Breast epithelium (tissue), 3 donors: ENCODE measurements around the gene UBA1.
"Not testable (repeated sequence)": the region's sequence is repeated elsewhere in the genome, so short reads cannot be mapped to it uniquely, and the experiment has no call there.

Experiments used
- POLR2A ChIP-seq: fragments of 450-650 bp; IDR thresholded peaks from one replicate; pipeline ENCODE4 v1.6.1; 2016; ENCODE audit warnings: antibody characterized with exemption, mild to moderate bottlenecking, moderate library complexity
- POLR2AphosphoS5 ChIP-seq, 3 donors: sonication (generic); formaldehyde crosslinking; IDR thresholded peaks; one replicate each; pipeline ENCODE4 v1.6.1; 2017; ENCODE audit warnings: antibody characterized with exemption in 3 of 3
- TF ChIP-seq, protein P1 (sequence below), 3 donors: fragments of 450-650 bp; IDR thresholded peaks; one replicate each; pipeline ENCODE4 v1.5.1; 2016 to 2017; ENCODE audit warnings: antibody characterized with exemption in 3 of 3, mild to moderate bottlenecking in 3 of 3, moderate library complexity in 3 of 3

DNA sequence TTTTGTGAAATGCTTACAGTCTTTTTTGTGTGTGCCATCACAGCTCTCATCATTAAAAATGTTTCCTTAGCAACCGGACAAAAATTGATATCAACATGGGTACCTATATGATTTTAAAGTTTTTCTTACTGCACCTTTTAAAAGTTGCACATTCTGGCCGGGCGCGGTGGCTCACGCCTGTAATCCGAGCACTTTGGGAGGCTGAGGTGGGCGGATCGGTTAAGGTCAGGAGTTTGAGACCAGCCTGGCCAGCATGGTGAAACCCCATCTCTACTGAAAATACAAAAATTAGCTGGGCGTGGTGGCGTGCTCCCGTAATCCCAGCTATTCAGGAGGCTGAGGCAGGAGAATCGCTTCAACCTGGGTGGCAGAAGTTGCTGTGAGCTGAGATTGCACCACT lies 64.0 kb downstream of the UBA1 start:
- TF ChIP-seq, protein P1, sequence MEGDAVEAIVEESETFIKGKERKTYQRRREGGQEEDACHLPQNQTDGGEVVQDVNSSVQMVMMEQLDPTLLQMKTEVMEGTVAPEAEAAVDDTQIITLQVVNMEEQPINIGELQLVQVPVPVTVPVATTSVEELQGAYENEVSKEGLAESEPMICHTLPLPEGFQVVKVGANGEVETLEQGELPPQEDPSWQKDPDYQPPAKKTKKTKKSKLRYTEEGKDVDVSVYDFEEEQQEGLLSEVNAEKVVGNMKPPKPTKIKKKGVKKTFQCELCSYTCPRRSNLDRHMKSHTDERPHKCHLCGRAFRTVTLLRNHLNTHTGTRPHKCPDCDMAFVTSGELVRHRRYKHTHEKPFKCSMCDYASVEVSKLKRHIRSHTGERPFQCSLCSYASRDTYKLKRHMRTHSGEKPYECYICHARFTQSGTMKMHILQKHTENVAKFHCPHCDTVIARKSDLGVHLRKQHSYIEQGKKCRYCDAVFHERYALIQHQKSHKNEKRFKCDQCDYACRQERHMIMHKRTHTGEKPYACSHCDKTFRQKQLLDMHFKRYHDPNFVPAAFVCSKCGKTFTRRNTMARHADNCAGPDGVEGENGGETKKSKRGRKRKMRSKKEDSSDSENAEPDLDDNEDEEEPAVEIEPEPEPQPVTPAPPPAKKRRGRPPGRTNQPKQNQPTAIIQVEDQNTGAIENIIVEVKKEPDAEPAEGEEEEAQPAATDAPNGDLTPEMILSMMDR (IDR thresholded peaks at IDR 0.05): not testable (repeated sequence)
- TF ChIP-seq POLR2AphosphoS5 (IDR thresholded peaks at IDR 0.05); POLR2A: not testable (repeated sequence)
